GM19043 (cell line): ENCODE measurements around the gene WDR4.
"Not testable (repeated sequence)": the region's sequence is repeated elsewhere in the genome, so short reads cannot be mapped to it uniquely, and the experiment has no call there.

Source experiments
- ATAC-seq: cut with Tn5 transposase; IDR thresholded peaks from one replicate; pipeline ENCODE4 v1.9.1; 2021; ENCODE audit warnings: low read depth; ENCODE audit not compliant: unreplicated experiment

The WDR4 gene

GRCh38 chr21:42820616-42821465 lies 58.5 kb downstream of the WDR4 start:
- ATAC-seq = no peak

- no peak for ATAC-seq
Observed at GRCh38 chr21:42819861-42820615, 59.3 kb downstream of the WDR4 start.

- no peak for ATAC-seq
Observed at GRCh38 chr21:42818328-42818749, 61.0 kb downstream of the WDR4 start.

GRCh38 chr21:42815217-42815616 lies 64.1 kb downstream of the WDR4 start:
- no peak for ATAC-seq

- ATAC-seq = not testable (repeated sequence)
Observed at GRCh38 chr21:42812528-42813241, 66.7 kb downstream of the WDR4 start.

- ATAC-seq = no peak
Observed at GRCh38 chr21:42811960-42812359, 67.4 kb downstream of the WDR4 start.

- ATAC-seq = no peak
Observed at GRCh38 chr21:42809577-42810475, 69.5 kb downstream of the WDR4 start.

- no peak for ATAC-seq
Observed at GRCh38 chr21:42809171-42809570, 70.2 kb downstream of the WDR4 start.

- ATAC-seq = no peak
Observed at GRCh38 chr21:42807938-42808613, 71.3 kb downstream of the WDR4 start.

GRCh38 chr21:42807293-42807895 lies 71.9 kb downstream of the WDR4 start:
- not testable (repeated sequence) for ATAC-seq

GRCh38 chr21:42806509-42807140 lies 72.7 kb downstream of the WDR4 start:
- ATAC-seq = no peak

GRCh38 chr21:42801616-42802015 lies 77.7 kb downstream of the WDR4 start:
- not testable (repeated sequence) for ATAC-seq

- ATAC-seq = no peak
Observed at GRCh38 chr21:42799948-42800347, 79.4 kb downstream of the WDR4 start.

- ATAC-seq = no peak
Observed at GRCh38 chr21:42799516-42799915, 79.8 kb downstream of the WDR4 start.
